Adrenal gland (tissue), 12 donors: ENCODE data around the gene P3H3. TPM values are rescaled to one million over a fixed set of nuclear protein-coding genes. Genes with fewer than 3 reads are reported as not detected.

Experiments used
- DNase-seq, 7 donors: peaks; one replicate each; pipeline ENCODE4 v3.0.0-alpha.2; 2019 to 2020
- H3K27ac ChIP-seq, 5 donors: fragments of 200-600 bp; sonication (generic) in 4 of 5; 1 replicate in 3 of 5; 2 replicates in 2 of 5; pipeline versions ENCODE4 v1.5.1 to v1.8.0; 2016 to 2020; ENCODE audit warnings: mild to moderate bottlenecking in 1 of 5
- H3K27me3 ChIP-seq: fragments of 200-600 bp; 2 replicates; pipeline ENCODE4 v1.8.0; 2021
- H3K36me3 ChIP-seq, 2 donors: fragments of 200-600 bp; replicated peaks in 1 of 2; 1 replicate in 1 of 2; 2 replicates in 1 of 2; pipeline versions ENCODE4 v1.5.1 to v1.8.0; 2018 to 2022
- H3K4me1 ChIP-seq, 2 donors: fragments of 200-600 bp; replicated peaks in 1 of 2; 1 replicate in 1 of 2; 2 replicates in 1 of 2; pipeline versions ENCODE4 v1.5.1 to v1.8.0; 2018 to 2021
- H3K4me3 ChIP-seq, 4 donors: fragments of 200-600 bp; sonication (generic) in 3 of 4; one replicate each; pipeline ENCODE4 v1.5.1; 2016 to 2018
- H3K9me3 ChIP-seq, 3 donors: fragments of 200-600 bp; sonication (generic) in 1 of 3; replicated peaks in 1 of 3; 1 replicate in 2 of 3; 2 replicates in 1 of 3; pipeline versions ENCODE4 v1.5.1 to v1.8.0; 2016 to 2021
- POLR2A ChIP-seq, 2 donors: fragments of 450-650 bp; IDR thresholded peaks; one replicate each; pipeline ENCODE4 v1.6.1; 2017; ENCODE audit warnings: antibody characterized with exemption in 2 of 2, mild to moderate bottlenecking in 2 of 2, moderate library complexity in 1 of 2
- WGBS, 4 donors: extraction: QIAGEN DNeasy Blood & Tissue Kit in 2 of 4; methylation state at CpG; one replicate each; pipeline versions ENCODE4 v1.1.5 to v1.1.7; 2013 to 2017; 5-methylcytosine and 5-hydroxymethylcytosine counted together
- intact Hi-C, 2 donors: fragments of 100-400 bp; cut with DNase I; formaldehyde crosslinking; loops; one replicate each; pipeline versions ENCODE4 v1.14.1 to v1.15.0; 2022 to 2023
- polyA plus RNA-seq, 3 donors: library from polyadenylated mRNA; stranded (reverse); fragments of 200-250 nt in 2 of 3; fragments of 350-450 nt in 1 of 3; fragmentation: Illumina TruSeq in 1 of 3; extraction: RNeasy Lipid Tissue Mini Kit (QIAGEN cat#74804) in 1 of 3; gene quantifications; one replicate each; pipeline ENCODE4 v1.2.3, GENCODE V29; 2013 to 2014
- total RNA-seq, 9 donors: library from RNA; depleted of rRNA in 4 of 9; stranded (reverse); fragments of >200 nt in 4 of 9; fragments of 120-200 nt in 1 of 9; fragmentation: NEBNext Ultra II Directional in 1 of 9; extraction: Animal tissue kit (Norgen Biotek cat#: 25700) in 1 of 9; gene quantifications; one replicate each; pipeline versions ENCODE4 v1.1.0 to v1.2.4, GENCODE V29; 2013 to 2023
- TF ChIP-seq, protein P1 (sequence below), 6 experiments: fragments of 450-650 bp in 4 of 6; fragments of 200-600 bp in 2 of 6; sonication (generic) in 1 of 6; IDR thresholded peaks; 1 replicate in 5 of 6; 2 replicates in 1 of 6; pipeline versions ENCODE4 v1.5.1 to v1.8.0; 2016 to 2021; ENCODE audit warnings: antibody characterized with exemption in 6 of 6, mild to moderate bottlenecking in 2 of 6, moderate library complexity in 1 of 6
- donor health status: healthy with polysubstance abuse.
- donor health status: Bipolar disorder and iron deficiency.
- donor health status: DM: yes; HTN: yes; CAD: no.
- donor health status: DM: no; HTN: no; CAD: no.
- donor health status: DM: no; HTN: no; CAD: no.
- donor health status: DM: yes; HTN: yes; CAD: no.

P3H3 gene
- total and polyA plus RNA-seq, 12 donors = 2.6 to 58.1 (median 15.8) TPM

DNA sequence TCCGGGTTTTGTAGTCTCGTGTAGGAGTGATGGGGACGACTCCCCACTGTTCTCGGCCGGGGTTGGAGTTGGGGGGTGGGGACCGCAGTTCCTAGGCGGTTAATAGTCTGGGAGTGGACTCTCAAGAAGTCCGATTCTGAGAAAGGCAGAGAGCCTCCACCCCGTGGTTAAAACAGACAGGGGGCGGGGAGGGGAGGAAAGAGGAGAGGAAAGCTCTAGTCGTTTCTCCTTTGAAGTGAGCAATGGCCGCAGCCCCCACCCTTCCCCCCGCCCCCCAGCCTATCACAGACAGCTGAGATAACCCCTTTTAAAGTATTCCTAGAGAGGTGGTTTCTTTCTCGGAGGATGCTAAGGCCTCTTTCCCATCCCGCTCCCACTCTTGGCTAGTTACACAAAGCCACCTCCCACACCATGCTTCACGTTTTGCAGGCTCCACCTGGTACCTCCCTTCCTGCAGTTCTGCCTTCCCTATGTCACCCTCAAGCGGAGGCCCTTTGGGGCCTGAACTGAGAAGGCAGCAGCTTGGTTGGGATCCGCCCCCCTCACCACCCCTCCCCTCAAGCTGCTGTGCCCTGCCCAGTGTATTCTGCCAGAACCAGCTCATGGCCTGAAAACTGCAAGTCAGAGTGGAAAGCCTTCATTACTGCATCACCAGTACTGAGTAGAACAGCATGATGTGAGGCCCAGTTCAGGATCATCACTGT, 24.6 kb downstream of the P3H3 start:
- peak; percentile 59 to 84 (median 71) for DNase-seq
- peak overlapping the region in 4 of 5 donors; percentile 12 to 98 (median 64) for H3K27ac ChIP-seq
- intact Hi-C loops = no loop called here

GRCh38 chr12:6853626-6854025, 25.4 kb downstream of the P3H3 start:
- intact Hi-C loops = no loop called here
- Histone ChIP-seq H3K4me3 (peak overlapping the region in 1 of 4 donors; percentile 63), H3K9me3 (no peaks in the 10 kb centered on the region), H3K4me1 (peaks cover 13 to 24% of the 10 kb centered on the region in 2 donors), H3K27me3 (no peaks in the 10 kb centered on the region), H3K27ac (peak overlapping the region in 3 of 5 donors; percentile 54 to 98 (median 75)), H3K36me3 (peaks cover 0 to 36% of the 10 kb centered on the region in 2 donors)
- WGBS, 4 donors = 38 to 70% (median 41%) methylated on average over 1 of the region's 1 CpG
- no peak for DNase-seq
- TF ChIP-seq, protein P1, sequence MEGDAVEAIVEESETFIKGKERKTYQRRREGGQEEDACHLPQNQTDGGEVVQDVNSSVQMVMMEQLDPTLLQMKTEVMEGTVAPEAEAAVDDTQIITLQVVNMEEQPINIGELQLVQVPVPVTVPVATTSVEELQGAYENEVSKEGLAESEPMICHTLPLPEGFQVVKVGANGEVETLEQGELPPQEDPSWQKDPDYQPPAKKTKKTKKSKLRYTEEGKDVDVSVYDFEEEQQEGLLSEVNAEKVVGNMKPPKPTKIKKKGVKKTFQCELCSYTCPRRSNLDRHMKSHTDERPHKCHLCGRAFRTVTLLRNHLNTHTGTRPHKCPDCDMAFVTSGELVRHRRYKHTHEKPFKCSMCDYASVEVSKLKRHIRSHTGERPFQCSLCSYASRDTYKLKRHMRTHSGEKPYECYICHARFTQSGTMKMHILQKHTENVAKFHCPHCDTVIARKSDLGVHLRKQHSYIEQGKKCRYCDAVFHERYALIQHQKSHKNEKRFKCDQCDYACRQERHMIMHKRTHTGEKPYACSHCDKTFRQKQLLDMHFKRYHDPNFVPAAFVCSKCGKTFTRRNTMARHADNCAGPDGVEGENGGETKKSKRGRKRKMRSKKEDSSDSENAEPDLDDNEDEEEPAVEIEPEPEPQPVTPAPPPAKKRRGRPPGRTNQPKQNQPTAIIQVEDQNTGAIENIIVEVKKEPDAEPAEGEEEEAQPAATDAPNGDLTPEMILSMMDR (IDR thresholded peaks at IDR 0.05) = no peak
- no peak for TF ChIP-seq POLR2A (IDR thresholded peaks at IDR 0.05)

More for the DNA sequence above, 24.6 kb downstream of the P3H3 start:
- H3K4me3 ChIP-seq = peak overlapping the region in 3 of 4 donors; percentile 63 to 69 (median 67)
- H3K9me3 ChIP-seq = no peaks in the 10 kb centered on the region
- peak; percentile 17 to 20 for TF ChIP-seq POLR2A (IDR thresholded peaks at IDR 0.05)
- TF ChIP-seq, protein P1 (IDR thresholded peaks at IDR 0.05) = no peak
- 0 to 3% (median 1%) methylated on average over 10 to 18 of the region's 18 CpGs for WGBS, 4 donors
- H3K36me3 ChIP-seq = peaks cover 0 to 27% of the 10 kb centered on the region in 2 donors
- peaks cover 13 to 24% of the 10 kb centered on the region in 2 donors for H3K4me1 ChIP-seq
- no peaks in the 10 kb centered on the region for H3K27me3 ChIP-seq

DNA sequence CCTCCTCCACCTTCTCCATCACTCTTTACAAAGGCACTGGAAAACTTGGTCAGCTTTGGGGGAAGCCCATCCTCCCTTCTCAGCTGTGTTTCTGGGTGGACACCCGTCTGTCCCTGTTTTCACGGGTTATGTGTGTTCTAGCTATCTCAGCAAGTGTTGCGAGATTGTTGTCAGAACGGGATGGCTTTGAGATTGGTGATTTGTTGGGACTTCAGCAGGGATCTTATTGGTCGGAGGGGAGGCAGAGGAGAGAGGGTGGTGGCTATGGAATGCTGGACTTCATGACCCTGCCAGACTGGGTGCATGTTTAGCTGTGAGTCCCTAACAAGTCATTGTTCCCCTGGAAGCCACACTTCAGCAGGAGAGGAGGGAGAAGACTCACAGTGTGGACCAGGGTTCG, 25.8 kb downstream of the P3H3 start:
- H3K4me3 ChIP-seq = no peak overlapping the region
- H3K36me3 ChIP-seq = peaks cover 0 to 40% of the 10 kb centered on the region in 2 donors
- 62 to 72% (median 68%) methylated on average over 5 to 6 of the region's 6 CpGs for WGBS, 4 donors
- H3K4me1 ChIP-seq = peaks cover 13 to 24% of the 10 kb centered on the region in 2 donors
- no peaks in the 10 kb centered on the region for H3K27me3 ChIP-seq
- no peaks in the 10 kb centered on the region for H3K9me3 ChIP-seq
- intact Hi-C loops = no loop called here
- no peak for DNase-seq
- TF ChIP-seq, protein P1 (IDR thresholded peaks at IDR 0.05) = no peak
- TF ChIP-seq POLR2A (IDR thresholded peaks at IDR 0.05) = no peak
- peak overlapping the region in 2 of 5 donors; percentile 75 to 98 for H3K27ac ChIP-seq

- no peak for DNase-seq
Observed at GRCh38 chr12:6855322-6855721, 27.1 kb downstream of the P3H3 start.

More at GRCh38 chr12:6855322-6855721, 27.1 kb downstream of the P3H3 start:
- Histone ChIP-seq H3K4me3 (no peak overlapping the region), H3K36me3 (peaks cover 0 to 53% of the 10 kb centered on the region in 2 donors), H3K27ac (no peak overlapping the region), H3K4me1 (peaks cover 13 to 23% of the 10 kb centered on the region in 2 donors), H3K9me3 (no peaks in the 10 kb centered on the region), H3K27me3 (no peaks in the 10 kb centered on the region)
- no peak for TF ChIP-seq POLR2A (IDR thresholded peaks at IDR 0.05)
- TF ChIP-seq, protein P1 (IDR thresholded peaks at IDR 0.05) = no peak
- 89 to 94% (median 92%) methylated on average over 14 of the region's 14 CpGs for WGBS, 4 donors
- intact Hi-C loops = no loop called here
